Panc1 (cell line): Measurements from ENCODE around the gene LDLRAP1.
A peak's percentile ranks its signal among the peaks of the same experiment; 100 is the strongest.

Source experiments
- CTCF ChIP-seq: fragments of 450-650 bp; IDR thresholded peaks from 2 replicates; pipeline ENCODE4 v1.5.1; 2017; ENCODE audit warnings: mild to moderate bottlenecking
- SIN3A ChIP-seq: IDR thresholded peaks from 2 replicates; pipeline ENCODE4 v1.6.1; 2012; ENCODE audit warnings: low read depth, mild to moderate bottlenecking, low read length, moderate library complexity, borderline replicate concordance; ENCODE audit not compliant: insufficient read depth

- peak; percentile 88 for TF ChIP-seq CTCF
- TF ChIP-seq SIN3A = no peak
Observed at GRCh38 chr1:25503551-25504426, 39.6 kb upstream of the LDLRAP1 start.
